NT2/D1 (cell line): ENCODE data around the gene STK35.
A peak's percentile ranks its signal among the peaks of the same experiment; 100 is the strongest.

Experiments
- DNase-seq: peaks from one replicate; pipeline ENCODE4 v3.0.0-alpha.2; 2011; ENCODE audit warnings: low read depth, low spot score
- H3K27me3 ChIP-seq: 2 replicates; pipeline ENCODE4 v1.6.0; 2011; ENCODE audit warnings: mild to moderate bottlenecking; ENCODE audit not compliant: insufficient read length, insufficient read depth
- H3K36me3 ChIP-seq: 2 replicates; pipeline ENCODE4 v1.6.1; 2011; ENCODE audit warnings: mild to moderate bottlenecking, low read length, mixed read lengths; ENCODE audit not compliant: insufficient read depth, insufficient read length
- H3K4me1 ChIP-seq: 2 replicates; pipeline ENCODE4 v1.5.1; 2011; ENCODE audit not compliant: insufficient read depth, insufficient read length
- H3K4me3 ChIP-seq: 2 replicates; pipeline ENCODE4 v1.5.1; 2011; ENCODE audit warnings: low read depth; ENCODE audit not compliant: insufficient read length
- H3K9ac ChIP-seq: 2 replicates; pipeline ENCODE4 v1.6.0; 2011; ENCODE audit warnings: low read depth; ENCODE audit not compliant: insufficient read length
- H3K9me3 ChIP-seq: 2 replicates; pipeline ENCODE4 v1.5.1; 2011; ENCODE audit warnings: mild to moderate bottlenecking, low read length; ENCODE audit not compliant: insufficient read depth
- SUZ12 ChIP-seq: IDR thresholded peaks from 2 replicates; pipeline ENCODE4 v1.6.1; 2011; ENCODE audit not compliant: insufficient read length, insufficient read depth; ENCODE audit errors: extremely low read depth
- YY1 ChIP-seq: IDR thresholded peaks from 2 replicates; pipeline ENCODE4 v1.6.1; 2011; ENCODE audit not compliant: insufficient read length, insufficient read depth
- ZNF274 ChIP-seq: IDR thresholded peaks from 2 replicates; pipeline ENCODE4 v1.6.1; 2011; ENCODE audit warnings: mild to moderate bottlenecking, low read depth, low read length

Gene STK35

GRCh38 chr20:2142649-2143048, 41.0 kb downstream of the STK35 start:
- peaks cover 6% of the 10 kb centered on the region for H3K4me1 ChIP-seq
- H3K9ac ChIP-seq: no peak overlapping the region
- H3K36me3 ChIP-seq: peaks cover 48% of the 10 kb centered on the region
- TF ChIP-seq SUZ12: no peak
- TF ChIP-seq YY1: no peak
- no peak for TF ChIP-seq ZNF274
- no peaks in the 10 kb centered on the region for H3K9me3 ChIP-seq
- no peak for DNase-seq
- H3K4me3 ChIP-seq: no peak overlapping the region
- no peaks in the 10 kb centered on the region for H3K27me3 ChIP-seq

GRCh38 chr20:2143594-2143993, 42.0 kb downstream of the STK35 start:
- Histone ChIP-seq H3K9me3 (no peaks in the 10 kb centered on the region), H3K9ac (no peak overlapping the region), H3K27me3 (no peaks in the 10 kb centered on the region), H3K4me1 (peaks cover 6% of the 10 kb centered on the region), H3K4me3 (no peak overlapping the region), H3K36me3 (peaks cover 51% of the 10 kb centered on the region)
- DNase-seq: no peak
- TF ChIP-seq YY1: no peak
- TF ChIP-seq ZNF274: no peak
- TF ChIP-seq SUZ12: no peak

- no peak overlapping the region for H3K4me3 ChIP-seq
- no peak overlapping the region for H3K9ac ChIP-seq
- H3K4me1 ChIP-seq: peaks cover 9% of the 10 kb centered on the region
- peaks cover 52% of the 10 kb centered on the region for H3K36me3 ChIP-seq
- TF ChIP-seq SUZ12: no peak
- TF ChIP-seq ZNF274: no peak
- TF ChIP-seq YY1: no peak
- no peaks in the 10 kb centered on the region for H3K27me3 ChIP-seq
- DNase-seq: no peak
- no peaks in the 10 kb centered on the region for H3K9me3 ChIP-seq
These were observed 43.2 kb downstream of the STK35 start for GRCh38 chr20:2144850-2145249.

- Histone ChIP-seq H3K9ac (no peak overlapping the region), H3K4me3 (no peak overlapping the region), H3K9me3 (no peaks in the 10 kb centered on the region), H3K27me3 (no peaks in the 10 kb centered on the region), H3K4me1 (peaks cover 9% of the 10 kb centered on the region), H3K36me3 (peaks cover 46% of the 10 kb centered on the region)
- TF ChIP-seq YY1: no peak
- no peak for DNase-seq
These were observed 43.7 kb downstream of the STK35 start for GRCh38 chr20:2145376-2145775.

- peaks cover 43% of the 10 kb centered on the region for H3K36me3 ChIP-seq
- no peak overlapping the region for H3K4me3 ChIP-seq
- no peak for TF ChIP-seq ZNF274
- TF ChIP-seq SUZ12: no peak
- no peak for TF ChIP-seq YY1
- H3K9ac ChIP-seq: no peak overlapping the region
- no peaks in the 10 kb centered on the region for H3K9me3 ChIP-seq
- no peaks in the 10 kb centered on the region for H3K27me3 ChIP-seq
- peaks cover 9% of the 10 kb centered on the region for H3K4me1 ChIP-seq
- DNase-seq: no peak
These were observed 44.6 kb downstream of the STK35 start for GRCh38 chr20:2146080-2146867.

- peaks cover 9% of the 10 kb centered on the region for H3K4me1 ChIP-seq
- TF ChIP-seq SUZ12: no peak
- TF ChIP-seq YY1: no peak
- TF ChIP-seq ZNF274: no peak
- peaks cover 24% of the 10 kb centered on the region for H3K36me3 ChIP-seq
- no peaks in the 10 kb centered on the region for H3K27me3 ChIP-seq
- H3K9ac ChIP-seq: no peak overlapping the region
- peak; percentile 40 for DNase-seq
- H3K9me3 ChIP-seq: no peaks in the 10 kb centered on the region
- no peak overlapping the region for H3K4me3 ChIP-seq
These were observed 47.9 kb downstream of the STK35 start for GRCh38 chr20:2149507-2149906.

- TF ChIP-seq SUZ12: no peak
- no peak for TF ChIP-seq ZNF274
- TF ChIP-seq YY1: no peak
- no peaks in the 10 kb centered on the region for H3K9me3 ChIP-seq
- DNase-seq: no peak
- peaks cover 9% of the 10 kb centered on the region for H3K4me1 ChIP-seq
- no peak overlapping the region for H3K4me3 ChIP-seq
- H3K27me3 ChIP-seq: no peaks in the 10 kb centered on the region
- peaks cover 20% of the 10 kb centered on the region for H3K36me3 ChIP-seq
- no peak overlapping the region for H3K9ac ChIP-seq
These were observed 49.0 kb downstream of the STK35 start for GRCh38 chr20:2150660-2151059.
